Upper lobe of left lung (tissue), 4 donors: ENCODE results near the gene SAFB.

Experiments used
- EP300 ChIP-seq, 4 donors: sonication (generic); formaldehyde crosslinking; IDR thresholded peaks; one replicate each; pipeline ENCODE4 v1.5.1; 2017; ENCODE audit warnings: antibody characterized with exemption in 4 of 4, control low read depth in 2 of 4
- TF ChIP-seq, protein P1 (sequence below), 6 experiments: fragments of 450-650 bp in 4 of 6; fragments of 200-600 bp in 2 of 6; sonication (generic) in 2 of 6; IDR thresholded peaks; one replicate each; pipeline ENCODE4 v1.5.1; 2016 to 2019; ENCODE audit warnings: antibody characterized with exemption in 6 of 6

GRCh38 chr19:5667751-5668271 is 44.9 kb downstream of the SAFB start:
- TF ChIP-seq, protein P1, sequence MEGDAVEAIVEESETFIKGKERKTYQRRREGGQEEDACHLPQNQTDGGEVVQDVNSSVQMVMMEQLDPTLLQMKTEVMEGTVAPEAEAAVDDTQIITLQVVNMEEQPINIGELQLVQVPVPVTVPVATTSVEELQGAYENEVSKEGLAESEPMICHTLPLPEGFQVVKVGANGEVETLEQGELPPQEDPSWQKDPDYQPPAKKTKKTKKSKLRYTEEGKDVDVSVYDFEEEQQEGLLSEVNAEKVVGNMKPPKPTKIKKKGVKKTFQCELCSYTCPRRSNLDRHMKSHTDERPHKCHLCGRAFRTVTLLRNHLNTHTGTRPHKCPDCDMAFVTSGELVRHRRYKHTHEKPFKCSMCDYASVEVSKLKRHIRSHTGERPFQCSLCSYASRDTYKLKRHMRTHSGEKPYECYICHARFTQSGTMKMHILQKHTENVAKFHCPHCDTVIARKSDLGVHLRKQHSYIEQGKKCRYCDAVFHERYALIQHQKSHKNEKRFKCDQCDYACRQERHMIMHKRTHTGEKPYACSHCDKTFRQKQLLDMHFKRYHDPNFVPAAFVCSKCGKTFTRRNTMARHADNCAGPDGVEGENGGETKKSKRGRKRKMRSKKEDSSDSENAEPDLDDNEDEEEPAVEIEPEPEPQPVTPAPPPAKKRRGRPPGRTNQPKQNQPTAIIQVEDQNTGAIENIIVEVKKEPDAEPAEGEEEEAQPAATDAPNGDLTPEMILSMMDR (IDR thresholded peaks at IDR 0.05): no peak
- TF ChIP-seq EP300 (IDR thresholded peaks at IDR 0.05): no peak
